Measurements from ENCODE around the gene ARCN1. TPM values are rescaled to one million over a fixed set of nuclear protein-coding genes. Genes with fewer than 3 reads are reported as not detected.

Gene ARCN1
- total and polyA plus RNA-seq, 9 of the 15 experiments (the other 6 are each of a cell fraction or from before 2014, with no cell fraction given) = 30.0 to 224 (median 76.4) TPM

DNA sequence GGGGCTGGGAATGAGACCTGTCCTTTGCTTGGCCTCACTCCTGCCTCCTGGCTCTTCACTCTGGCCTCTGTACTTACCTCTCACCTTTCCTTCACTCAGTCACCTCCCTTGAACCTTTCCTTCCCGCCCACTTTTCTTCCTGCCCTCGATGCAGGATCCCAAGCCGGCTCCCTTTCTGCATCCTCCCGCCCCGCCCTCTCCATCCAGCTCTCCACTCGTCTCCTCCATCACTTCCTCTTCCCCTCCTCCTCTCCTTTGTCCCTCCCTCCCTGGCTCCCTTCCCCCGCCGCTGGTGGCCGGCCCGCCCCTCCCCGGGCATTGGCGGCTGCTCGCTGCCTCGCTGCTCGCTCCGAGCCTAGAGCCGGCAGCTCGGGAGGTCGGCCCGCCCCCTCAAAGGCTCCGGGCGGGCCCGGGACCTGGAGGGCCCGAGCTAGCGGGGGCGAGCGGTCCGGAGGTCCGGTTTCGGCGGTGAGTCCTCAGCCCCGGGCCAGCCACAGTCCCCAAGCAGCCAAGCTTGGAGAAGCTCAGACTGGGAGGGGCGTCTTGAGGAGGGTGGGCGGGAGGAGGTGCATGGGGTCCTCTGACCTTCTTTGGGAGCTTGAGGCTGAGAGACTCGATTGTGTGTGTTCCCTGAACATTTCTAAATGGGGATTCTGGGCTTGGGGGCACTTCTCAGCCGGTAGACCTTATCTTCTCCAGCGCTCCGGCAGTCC is 49.0 kb downstream of the ARCN1 start (continued):
- TF ChIP-seq, protein P1, sequence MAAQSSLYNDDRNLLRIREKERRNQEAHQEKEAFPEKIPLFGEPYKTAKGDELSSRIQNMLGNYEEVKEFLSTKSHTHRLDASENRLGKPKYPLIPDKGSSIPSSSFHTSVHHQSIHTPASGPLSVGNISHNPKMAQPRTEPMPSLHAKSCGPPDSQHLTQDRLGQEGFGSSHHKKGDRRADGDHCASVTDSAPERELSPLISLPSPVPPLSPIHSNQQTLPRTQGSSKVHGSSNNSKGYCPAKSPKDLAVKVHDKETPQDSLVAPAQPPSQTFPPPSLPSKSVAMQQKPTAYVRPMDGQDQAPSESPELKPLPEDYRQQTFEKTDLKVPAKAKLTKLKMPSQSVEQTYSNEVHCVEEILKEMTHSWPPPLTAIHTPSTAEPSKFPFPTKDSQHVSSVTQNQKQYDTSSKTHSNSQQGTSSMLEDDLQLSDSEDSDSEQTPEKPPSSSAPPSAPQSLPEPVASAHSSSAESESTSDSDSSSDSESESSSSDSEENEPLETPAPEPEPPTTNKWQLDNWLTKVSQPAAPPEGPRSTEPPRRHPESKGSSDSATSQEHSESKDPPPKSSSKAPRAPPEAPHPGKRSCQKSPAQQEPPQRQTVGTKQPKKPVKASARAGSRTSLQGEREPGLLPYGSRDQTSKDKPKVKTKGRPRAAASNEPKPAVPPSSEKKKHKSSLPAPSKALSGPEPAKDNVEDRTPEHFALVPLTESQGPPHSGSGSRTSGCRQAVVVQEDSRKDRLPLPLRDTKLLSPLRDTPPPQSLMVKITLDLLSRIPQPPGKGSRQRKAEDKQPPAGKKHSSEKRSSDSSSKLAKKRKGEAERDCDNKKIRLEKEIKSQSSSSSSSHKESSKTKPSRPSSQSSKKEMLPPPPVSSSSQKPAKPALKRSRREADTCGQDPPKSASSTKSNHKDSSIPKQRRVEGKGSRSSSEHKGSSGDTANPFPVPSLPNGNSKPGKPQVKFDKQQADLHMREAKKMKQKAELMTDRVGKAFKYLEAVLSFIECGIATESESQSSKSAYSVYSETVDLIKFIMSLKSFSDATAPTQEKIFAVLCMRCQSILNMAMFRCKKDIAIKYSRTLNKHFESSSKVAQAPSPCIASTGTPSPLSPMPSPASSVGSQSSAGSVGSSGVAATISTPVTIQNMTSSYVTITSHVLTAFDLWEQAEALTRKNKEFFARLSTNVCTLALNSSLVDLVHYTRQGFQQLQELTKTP (IDR thresholded peaks at IDR 0.05; ENCODE audit: low read depth in 1 of 2, partially characterized antibody in 2 of 2) = peak in 1 of 2 experiments; percentile 44
- TF ChIP-seq REST (IDR thresholded peaks at IDR 0.05; ENCODE audit: borderline replicate concordance) (no peak), REST (CRISPR knock-in tag; IDR thresholded peaks at IDR 0.05; ENCODE audit: low read depth) (no peak), NCOA1 (IDR thresholded peaks at IDR 0.05; ENCODE audit: low read depth) (peak; percentile 35; the same call in 1 of the 2 replicates), ZNF445 (CRISPR knock-in tag; IDR thresholded peaks at IDR 0.05; ENCODE audit: low read depth) (no peak), ZSCAN29 (IDR thresholded peaks at IDR 0.05) (no peak), TBP (optimal IDR thresholded peaks at IDR 0.05; ENCODE audit: low read depth, low read length) (peak; percentile 33)
- TF ChIP-seq, protein P2, sequence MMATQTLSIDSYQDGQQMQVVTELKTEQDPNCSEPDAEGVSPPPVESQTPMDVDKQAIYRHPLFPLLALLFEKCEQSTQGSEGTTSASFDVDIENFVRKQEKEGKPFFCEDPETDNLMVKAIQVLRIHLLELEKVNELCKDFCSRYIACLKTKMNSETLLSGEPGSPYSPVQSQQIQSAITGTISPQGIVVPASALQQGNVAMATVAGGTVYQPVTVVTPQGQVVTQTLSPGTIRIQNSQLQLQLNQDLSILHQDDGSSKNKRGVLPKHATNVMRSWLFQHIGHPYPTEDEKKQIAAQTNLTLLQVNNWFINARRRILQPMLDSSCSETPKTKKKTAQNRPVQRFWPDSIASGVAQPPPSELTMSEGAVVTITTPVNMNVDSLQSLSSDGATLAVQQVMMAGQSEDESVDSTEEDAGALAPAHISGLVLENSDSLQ (IDR thresholded peaks at IDR 0.05) = peak; percentile 15; the same call in 1 of the 2 replicates
- TF ChIP-seq, protein P3, sequence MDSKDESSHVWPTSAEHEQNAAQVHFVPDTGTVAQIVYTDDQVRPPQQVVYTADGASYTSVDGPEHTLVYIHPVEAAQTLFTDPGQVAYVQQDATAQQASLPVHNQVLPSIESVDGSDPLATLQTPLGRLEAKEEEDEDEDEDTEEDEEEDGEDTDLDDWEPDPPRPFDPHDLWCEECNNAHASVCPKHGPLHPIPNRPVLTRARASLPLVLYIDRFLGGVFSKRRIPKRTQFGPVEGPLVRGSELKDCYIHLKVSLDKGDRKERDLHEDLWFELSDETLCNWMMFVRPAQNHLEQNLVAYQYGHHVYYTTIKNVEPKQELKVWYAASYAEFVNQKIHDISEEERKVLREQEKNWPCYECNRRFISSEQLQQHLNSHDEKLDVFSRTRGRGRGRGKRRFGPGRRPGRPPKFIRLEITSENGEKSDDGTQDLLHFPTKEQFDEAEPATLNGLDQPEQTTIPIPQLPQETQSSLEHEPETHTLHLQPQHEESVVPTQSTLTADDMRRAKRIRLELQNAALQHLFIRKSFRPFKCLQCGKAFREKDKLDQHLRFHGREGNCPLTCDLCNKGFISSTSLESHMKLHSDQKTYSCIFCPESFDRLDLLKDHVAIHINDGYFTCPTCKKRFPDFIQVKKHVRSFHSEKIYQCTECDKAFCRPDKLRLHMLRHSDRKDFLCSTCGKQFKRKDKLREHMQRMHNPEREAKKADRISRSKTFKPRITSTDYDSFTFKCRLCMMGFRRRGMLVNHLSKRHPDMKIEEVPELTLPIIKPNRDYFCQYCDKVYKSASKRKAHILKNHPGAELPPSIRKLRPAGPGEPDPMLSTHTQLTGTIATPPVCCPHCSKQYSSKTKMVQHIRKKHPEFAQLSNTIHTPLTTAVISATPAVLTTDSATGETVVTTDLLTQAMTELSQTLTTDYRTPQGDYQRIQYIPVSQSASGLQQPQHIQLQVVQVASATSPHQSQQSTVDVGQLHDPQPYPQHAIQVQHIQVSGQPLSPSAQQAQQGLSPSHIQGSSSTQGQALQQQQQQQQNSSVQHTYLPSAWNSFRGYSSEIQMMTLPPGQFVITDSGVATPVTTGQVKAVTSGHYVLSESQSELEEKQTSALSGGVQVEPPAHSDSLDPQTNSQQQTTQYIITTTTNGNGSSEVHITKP (IDR thresholded peaks at IDR 0.05; ENCODE audit: partially characterized antibody) = peak; percentile 48

Measured in K562 (cell line).